K562 (cell line): Measurements from ENCODE around the gene HAS3. TPM values are rescaled to one million over a fixed set of nuclear protein-coding genes. Genes with fewer than 3 reads are reported as not detected.
A peak's percentile ranks its signal among the peaks of the same experiment; 100 is the strongest.

ENCODE experiments used
- CXXC5 ChIP-seq: fragments of 250-450 bp; sonication (Bioruptor Pico); IDR thresholded peaks from 2 replicates; pipeline ENCODE4 v1.8.0; 2022; ENCODE audit warnings: inconsistent platforms, mild to moderate bottlenecking, moderate library complexity
- HMG20A ChIP-seq: fragments of 450-650 bp; formaldehyde crosslinking; conservative IDR thresholded peaks from 2 replicates; pipeline ENCODE4 v1.4.0; 2020; ENCODE audit warnings: mild to moderate bottlenecking, mixed read lengths
- RBBP5 ChIP-seq: fragments of 200-600 bp; sonication (generic); IDR thresholded peaks from 2 replicates; pipeline ENCODE4 v1.6.1; 2012; ENCODE audit warnings: borderline replicate concordance, mild to moderate bottlenecking, low read length, control low read depth, inconsistent platforms; ENCODE audit not compliant: insufficient read depth, poor library complexity, severe bottlenecking
- RBM14 ChIP-seq: fragments of 200-400 bp; formaldehyde crosslinking; IDR thresholded peaks from 2 replicates; pipeline ENCODE4 v1.6.1; 2018; ENCODE audit warnings: low read depth, mild to moderate bottlenecking, low read length, moderate library complexity, borderline replicate concordance; ENCODE audit not compliant: insufficient read depth
- RBM34 ChIP-seq: fragments of 200-400 bp; formaldehyde crosslinking; IDR thresholded peaks from 2 replicates; pipeline ENCODE4 v1.6.1; 2018; ENCODE audit warnings: low read length, borderline replicate concordance; ENCODE audit not compliant: insufficient read depth
- RCOR1 ChIP-seq, 2 experiments: IDR thresholded peaks; 2 replicates each; pipeline ENCODE4 v1.6.1; 2012; ENCODE audit warnings: low read depth in 2 of 2, low read length in 2 of 2, borderline replicate concordance in 1 of 2, improper control_type of control experiment in 1 of 2
- SMAD3 ChIP-seq: fragments of 450-650 bp; formaldehyde crosslinking; conservative IDR thresholded peaks from 2 replicates; pipeline ENCODE4 v1.4.0; 2020; ENCODE audit warnings: mild to moderate bottlenecking
- SMC3 ChIP-seq: conservative IDR thresholded peaks from 2 replicates; pipeline ENCODE4 v1.6.1; 2011; ENCODE audit warnings: low read depth, low read length, improper control_type of control experiment; ENCODE audit not compliant: insufficient read depth
- U2AF2 ChIP-seq: fragments of 200-400 bp; formaldehyde crosslinking; optimal IDR thresholded peaks from 2 replicates; pipeline ENCODE3; 2017; ENCODE audit warnings: low read depth, mild to moderate bottlenecking, low read length
- ZNF143 ChIP-seq: sonication (generic); formaldehyde crosslinking; IDR thresholded peaks from 2 replicates; pipeline ENCODE4 v1.9.0; 2022; ENCODE audit warnings: mild to moderate bottlenecking, missing genetic modification reagents
- polyA plus RNA-seq, 8 experiments: library from polyadenylated mRNA; depleted of rRNA in 4 of 8; stranded (reverse) in 5 of 8; unstranded in 3 of 8; fragments of >200 nt; fragmentation: Nextera tagmentation in 2 of 8; fragmentation: Illumina TruSeq in 1 of 8; extraction: Ambion mirVana in 2 of 8; extraction: Trizol in 1 of 8; gene quantifications; 2 replicates each; pipeline versions ENCODE4 v1.2.1 to v1.2.3, GENCODE V29; 2011 to 2014; ENCODE audit warnings: inconsistent platforms in 1 of 8, missing spikeins in 1 of 8
- total RNA-seq, 7 experiments: library from RNA; depleted of rRNA in 6 of 7; stranded (reverse); fragments of >200 nt in 6 of 7; fragmentation: Illumina TruSeq in 2 of 7; extraction: Trizol in 2 of 7; gene quantifications; 2 replicates each; pipeline versions ENCODE4 v1.2.1 to v1.2.3, GENCODE V29; 2011 to 2021; ENCODE audit warnings: low replicate concordance in 1 of 7
- TF ChIP-seq, protein P1 (sequence below), 2 experiments: fragments of 450-650 bp in 1 of 2; sonication (generic) in 1 of 2; formaldehyde crosslinking in 1 of 2; IDR thresholded peaks; 2 replicates each; pipeline versions ENCODE4 v1.7.1 to v1.9.0; 2016 to 2022; ENCODE audit warnings: inconsistent platforms in 1 of 2, mild to moderate bottlenecking in 1 of 2, missing genetic modification reagents in 1 of 2
- TF ChIP-seq, protein P2 (sequence below): fragments of 250-450 bp; sonication (Bioruptor Pico); IDR thresholded peaks from 2 replicates; pipeline ENCODE4 v1.4.0; 2020; ENCODE audit warnings: mild to moderate bottlenecking, moderate library complexity
- TF ChIP-seq, protein P3 (sequence below): fragments of 450-650 bp; IDR thresholded peaks from 2 replicates; pipeline ENCODE4 v1.6.1; 2016

The HAS3 gene
- total and polyA plus RNA-seq, 9 of the 15 experiments (the other 6 are each of a cell fraction or from before 2014, with no cell fraction given), result 0.04 to 0.33 (median 0.13) TPM; not detected in 1

DNA sequence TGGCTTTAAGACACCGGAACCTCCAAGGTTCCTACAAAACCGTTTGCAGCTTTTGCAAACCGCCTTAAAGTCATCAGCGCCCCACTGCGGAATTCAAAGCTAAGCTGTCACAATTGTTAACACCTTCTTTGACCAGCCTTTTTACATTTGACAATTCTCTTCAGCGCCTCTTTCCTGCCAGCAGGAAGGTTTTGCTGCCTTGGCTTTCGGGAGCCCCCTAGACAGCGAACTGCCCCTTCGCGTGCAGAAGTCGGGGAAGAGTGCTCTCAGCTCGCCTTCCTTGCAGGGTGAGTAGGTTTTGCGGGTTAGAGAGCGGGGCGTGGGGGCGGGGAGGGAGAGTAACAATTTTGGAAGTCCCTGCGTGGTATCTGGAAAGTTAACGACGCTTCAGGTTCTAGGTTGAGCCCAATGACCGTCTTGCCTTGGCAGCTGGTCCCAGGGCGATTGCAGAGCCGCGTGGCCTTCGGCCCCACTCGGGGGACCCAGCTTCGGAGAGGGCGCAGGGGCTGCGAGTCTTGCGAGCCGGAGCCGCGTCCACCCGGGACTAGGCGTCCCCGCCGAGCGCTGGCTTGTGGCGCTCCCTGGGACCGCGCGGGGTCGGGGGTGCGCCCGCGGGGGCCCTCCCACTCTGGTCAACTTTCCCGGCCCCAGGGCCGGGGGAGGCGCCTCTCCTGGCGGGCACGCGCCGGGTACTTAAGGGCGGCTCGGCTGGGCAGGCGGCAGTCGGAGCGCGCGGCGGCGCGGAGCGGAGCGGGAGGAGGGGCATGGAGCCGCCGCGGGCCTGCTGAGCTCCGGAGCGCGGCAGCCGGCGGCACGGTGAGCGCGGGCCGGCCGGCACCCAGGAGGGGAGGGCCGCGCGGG, at the start of gene HAS3 (continued):
- TF ChIP-seq HMG20A (CRISPR knock-in tag) (no peak), SMC3 (0 out of 2 replicates have a peak, but pooled peaks have one; percentile 26), RBBP5 (peak; percentile 53), U2AF2 (no peak), RBM34 (no peak), CXXC5 (CRISPR knock-in tag) (peak; percentile 50), ZNF143 (CRISPR knock-in tag) (no peak), RCOR1 (IDR thresholded peaks at IDR 0.05; ENCODE audit: borderline replicate concordance in 1 of 2, low read depth in 2 of 2, low read length in 2 of 2) (peak in 1 of 2 experiments; percentile 7; a peak in 1 of 4 replicates), RBM14 (no peak), SMAD3 (CRISPR knock-in tag) (no peak)
- TF ChIP-seq, protein P1, sequence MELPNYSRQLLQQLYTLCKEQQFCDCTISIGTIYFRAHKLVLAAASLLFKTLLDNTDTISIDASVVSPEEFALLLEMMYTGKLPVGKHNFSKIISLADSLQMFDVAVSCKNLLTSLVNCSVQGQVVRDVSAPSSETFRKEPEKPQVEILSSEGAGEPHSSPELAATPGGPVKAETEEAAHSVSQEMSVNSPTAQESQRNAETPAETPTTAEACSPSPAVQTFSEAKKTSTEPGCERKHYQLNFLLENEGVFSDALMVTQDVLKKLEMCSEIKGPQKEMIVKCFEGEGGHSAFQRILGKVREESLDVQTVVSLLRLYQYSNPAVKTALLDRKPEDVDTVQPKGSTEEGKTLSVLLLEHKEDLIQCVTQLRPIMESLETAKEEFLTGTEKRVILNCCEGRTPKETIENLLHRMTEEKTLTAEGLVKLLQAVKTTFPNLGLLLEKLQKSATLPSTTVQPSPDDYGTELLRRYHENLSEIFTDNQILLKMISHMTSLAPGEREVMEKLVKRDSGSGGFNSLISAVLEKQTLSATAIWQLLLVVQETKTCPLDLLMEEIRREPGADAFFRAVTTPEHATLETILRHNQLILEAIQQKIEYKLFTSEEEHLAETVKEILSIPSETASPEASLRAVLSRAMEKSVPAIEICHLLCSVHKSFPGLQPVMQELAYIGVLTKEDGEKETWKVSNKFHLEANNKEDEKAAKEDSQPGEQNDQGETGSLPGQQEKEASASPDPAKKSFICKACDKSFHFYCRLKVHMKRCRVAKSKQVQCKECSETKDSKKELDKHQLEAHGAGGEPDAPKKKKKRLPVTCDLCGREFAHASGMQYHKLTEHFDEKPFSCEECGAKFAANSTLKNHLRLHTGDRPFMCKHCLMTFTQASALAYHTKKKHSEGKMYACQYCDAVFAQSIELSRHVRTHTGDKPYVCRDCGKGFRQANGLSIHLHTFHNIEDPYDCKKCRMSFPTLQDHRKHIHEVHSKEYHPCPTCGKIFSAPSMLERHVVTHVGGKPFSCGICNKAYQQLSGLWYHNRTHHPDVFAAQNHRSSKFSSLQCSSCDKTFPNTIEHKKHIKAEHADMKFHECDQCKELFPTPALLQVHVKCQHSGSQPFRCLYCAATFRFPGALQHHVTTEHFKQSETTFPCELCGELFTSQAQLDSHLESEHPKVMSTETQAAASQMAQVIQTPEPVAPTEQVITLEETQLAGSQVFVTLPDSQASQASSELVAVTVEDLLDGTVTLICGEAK (IDR thresholded peaks at IDR 0.05), result no peak
- TF ChIP-seq, protein P1 (CRISPR knock-in tag; IDR thresholded peaks at IDR 0.05), result no peak
- TF ChIP-seq, protein P2, sequence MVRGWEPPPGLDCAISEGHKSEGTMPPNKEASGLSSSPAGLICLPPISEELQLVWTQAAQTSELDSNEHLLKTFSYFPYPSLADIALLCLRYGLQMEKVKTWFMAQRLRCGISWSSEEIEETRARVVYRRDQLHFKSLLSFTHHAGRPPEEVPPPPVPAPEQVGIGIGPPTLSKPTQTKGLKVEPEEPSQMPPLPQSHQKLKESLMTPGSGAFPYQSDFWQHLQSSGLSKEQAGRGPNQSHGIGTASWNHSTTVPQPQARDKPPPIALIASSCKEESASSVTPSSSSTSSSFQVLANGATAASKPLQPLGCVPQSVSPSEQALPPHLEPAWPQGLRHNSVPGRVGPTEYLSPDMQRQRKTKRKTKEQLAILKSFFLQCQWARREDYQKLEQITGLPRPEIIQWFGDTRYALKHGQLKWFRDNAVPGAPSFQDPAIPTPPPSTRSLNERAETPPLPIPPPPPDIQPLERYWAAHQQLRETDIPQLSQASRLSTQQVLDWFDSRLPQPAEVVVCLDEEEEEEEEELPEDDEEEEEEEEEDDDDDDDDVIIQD (CRISPR knock-in tag), result no peak
- TF ChIP-seq, protein P3, sequence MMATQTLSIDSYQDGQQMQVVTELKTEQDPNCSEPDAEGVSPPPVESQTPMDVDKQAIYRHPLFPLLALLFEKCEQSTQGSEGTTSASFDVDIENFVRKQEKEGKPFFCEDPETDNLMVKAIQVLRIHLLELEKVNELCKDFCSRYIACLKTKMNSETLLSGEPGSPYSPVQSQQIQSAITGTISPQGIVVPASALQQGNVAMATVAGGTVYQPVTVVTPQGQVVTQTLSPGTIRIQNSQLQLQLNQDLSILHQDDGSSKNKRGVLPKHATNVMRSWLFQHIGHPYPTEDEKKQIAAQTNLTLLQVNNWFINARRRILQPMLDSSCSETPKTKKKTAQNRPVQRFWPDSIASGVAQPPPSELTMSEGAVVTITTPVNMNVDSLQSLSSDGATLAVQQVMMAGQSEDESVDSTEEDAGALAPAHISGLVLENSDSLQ, result peak; percentile 39
